HG02763 (cell line): Measurements from ENCODE around the gene SMAD4.

ENCODE experiments used
- ATAC-seq: cut with Tn5 transposase; IDR thresholded peaks from one replicate; pipeline ENCODE4 v1.9.1; 2021; ENCODE audit warnings: mild to moderate bottlenecking, moderate library complexity; ENCODE audit not compliant: unreplicated experiment

Gene SMAD4

DNA sequence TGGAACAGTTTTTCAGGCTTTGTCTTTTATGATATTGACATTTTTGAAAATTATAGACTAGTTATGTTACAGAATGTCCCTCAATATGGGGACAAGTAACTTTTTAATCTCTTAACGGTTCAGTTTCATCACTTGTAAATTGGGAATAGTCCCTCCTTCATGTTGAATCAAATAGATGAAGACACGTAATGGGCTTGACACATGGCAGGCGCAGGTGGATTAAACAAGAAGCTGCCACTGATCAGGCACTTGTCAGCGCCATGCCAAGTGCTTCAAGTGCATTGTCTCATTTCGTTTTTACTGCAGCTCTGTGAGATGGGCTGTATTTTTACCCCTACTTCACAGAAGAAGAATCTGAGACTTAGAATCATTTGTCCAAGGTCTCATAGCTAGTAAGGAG is 9.5 kb upstream of the SMAD4 start:
- no peak for ATAC-seq

DNA sequence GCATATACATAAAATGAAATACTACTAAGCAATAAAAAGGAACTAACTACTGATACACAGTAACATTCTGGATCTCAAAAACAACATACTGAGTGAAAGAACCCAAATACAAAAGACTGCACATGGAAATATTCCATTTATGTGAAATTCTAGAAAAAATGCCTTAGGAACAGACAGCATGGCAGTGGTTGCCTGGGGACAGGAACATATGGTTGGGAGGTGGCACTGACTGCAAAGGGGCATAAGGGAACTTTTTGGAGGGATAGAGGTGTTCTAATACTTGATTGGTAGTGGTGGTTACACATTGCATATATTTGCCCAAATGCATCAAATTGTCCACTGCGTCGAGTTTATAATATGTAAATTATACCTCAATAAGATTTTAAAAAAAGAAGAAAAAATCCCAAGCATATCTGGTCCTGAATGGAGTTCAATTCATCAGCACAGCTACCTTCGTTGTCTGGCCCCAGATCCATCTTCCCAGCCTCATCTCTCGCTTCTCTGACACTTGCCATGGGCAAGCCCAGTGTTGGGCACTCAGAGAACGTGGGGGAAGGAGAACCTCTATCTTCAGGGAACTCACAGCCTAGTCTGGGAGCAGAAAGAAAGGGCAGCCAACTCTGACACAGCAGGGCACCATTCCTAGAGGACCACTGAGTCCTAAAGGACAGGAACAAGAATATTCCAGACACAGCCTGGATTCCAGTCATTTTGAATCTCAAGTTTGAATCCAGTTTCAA is 8.6 kb upstream of the SMAD4 start:
- no peak for ATAC-seq

- no peak for ATAC-seq
Measured at GRCh38 chr18:51025512-51025911, 4.5 kb upstream of the SMAD4 start.

GRCh38 chr18:51028201-51028805 is 1.7 kb upstream of the SMAD4 start:
- ATAC-seq = no peak

DNA sequence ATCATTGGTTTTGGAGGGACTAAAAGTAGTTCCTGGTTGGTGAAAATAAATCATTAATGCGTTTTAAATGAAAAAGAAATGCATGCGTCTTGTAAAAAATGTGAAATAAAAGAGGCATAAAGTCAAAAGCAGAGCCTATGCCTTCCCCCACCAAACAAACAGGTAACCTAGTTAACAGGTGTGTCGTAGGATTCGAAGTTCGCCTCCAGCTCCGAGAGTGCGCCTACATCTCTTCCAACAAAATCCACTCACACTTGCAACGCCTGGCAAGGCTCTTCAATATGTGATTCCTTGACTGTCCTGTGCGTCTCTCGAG is 677 bp upstream of the SMAD4 start:
- no peak for ATAC-seq

GRCh38 chr18:51030537-51031258 is 685 bp downstream of the SMAD4 start:
- peak; percentile 59 for ATAC-seq

DNA sequence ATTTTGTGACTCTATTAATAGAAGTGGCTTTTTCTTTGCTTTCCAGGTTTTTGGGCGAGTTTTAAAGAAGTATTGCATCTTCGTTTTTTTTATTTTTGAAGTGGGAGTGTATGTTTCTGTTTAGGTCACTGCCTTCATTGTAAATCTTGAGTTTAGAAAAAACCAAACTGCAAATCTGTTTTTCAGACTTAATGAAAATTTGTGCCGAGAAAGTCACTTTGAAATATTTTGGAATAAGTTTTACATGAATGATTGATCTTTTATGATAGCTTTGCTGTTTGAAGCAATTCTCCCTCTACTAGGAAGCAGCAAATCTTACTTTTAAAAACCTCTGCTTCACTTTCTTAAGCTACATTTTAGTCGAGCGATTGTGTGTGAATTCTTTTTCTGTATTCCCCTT is 2.2 kb downstream of the SMAD4 start:
- no peak for ATAC-seq

DNA sequence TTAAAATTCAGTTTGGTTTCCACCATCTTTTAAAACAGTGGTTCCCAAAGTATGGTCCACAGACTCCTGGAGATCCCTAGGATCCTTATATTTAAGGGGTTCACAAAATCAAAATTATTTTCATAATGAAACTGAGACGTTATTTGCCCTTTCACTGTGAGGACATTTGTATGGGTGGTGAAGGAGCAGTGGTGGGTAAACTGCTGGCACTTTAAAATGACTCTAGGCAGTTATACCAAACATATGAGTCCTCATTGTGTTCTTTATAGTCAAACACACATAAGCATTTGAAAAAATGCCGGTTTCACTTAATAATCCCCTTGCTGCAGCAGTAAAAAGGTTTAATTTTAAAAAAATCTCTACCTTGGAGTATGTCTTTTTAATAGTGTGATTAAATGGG is 7.2 kb downstream of the SMAD4 start:
- ATAC-seq = no peak

DNA sequence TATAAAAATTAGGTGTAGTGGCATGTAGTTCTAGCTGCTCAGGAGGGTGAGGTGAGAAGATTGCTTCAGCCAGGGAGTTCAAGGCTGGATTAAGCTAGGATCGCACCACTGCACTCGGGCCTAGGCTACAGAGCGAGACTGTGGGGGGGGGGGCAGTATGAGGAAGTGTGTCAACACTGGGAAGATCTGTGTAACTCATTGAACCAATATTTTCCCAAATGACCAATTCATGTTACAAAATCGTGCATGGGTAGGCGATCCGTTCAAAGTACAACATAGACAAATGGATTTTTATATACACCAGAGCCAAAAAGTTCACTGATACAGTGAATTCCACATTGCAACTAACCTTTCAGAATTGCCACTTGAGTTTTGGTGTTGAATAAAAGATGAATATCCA is 8.1 kb downstream of the SMAD4 start:
- no peak for ATAC-seq

- ATAC-seq = no peak
Measured at GRCh38 chr18:51039138-51040112, 9.4 kb downstream of the SMAD4 start.

GRCh38 chr18:51041677-51042352 is 11.8 kb downstream of the SMAD4 start:
- ATAC-seq = no peak

DNA sequence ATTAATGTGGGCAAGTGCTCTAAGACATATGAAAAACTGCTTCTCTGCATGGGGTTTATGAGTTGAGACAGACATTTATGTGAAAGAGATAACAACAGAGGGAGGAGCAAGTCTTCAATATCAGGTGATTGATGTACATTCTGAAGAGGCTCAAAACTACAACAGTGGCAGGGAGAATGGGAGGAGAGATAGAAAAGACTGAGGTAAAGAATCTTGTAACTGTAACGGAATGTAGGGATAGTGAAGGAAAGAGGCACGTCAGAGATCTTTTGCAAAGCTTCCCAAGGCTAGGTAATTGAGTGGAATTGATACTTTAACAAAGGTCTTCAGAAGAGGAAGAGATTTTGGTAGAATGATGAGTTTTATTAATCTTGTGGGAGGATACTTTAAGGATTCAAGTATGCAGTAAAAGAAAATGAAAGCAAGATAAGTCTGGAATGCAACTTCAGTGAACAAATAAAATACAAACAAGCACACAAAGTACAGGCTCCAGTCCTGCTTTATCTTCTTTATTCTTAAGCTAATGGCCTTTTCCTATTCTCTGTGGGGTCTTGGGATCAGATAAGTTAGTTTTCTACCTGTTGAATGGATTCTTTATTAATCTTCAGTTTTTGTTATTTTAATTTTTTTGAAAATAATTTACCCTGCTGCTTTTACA is 15.0 kb downstream of the SMAD4 start:
- ATAC-seq = no peak

DNA sequence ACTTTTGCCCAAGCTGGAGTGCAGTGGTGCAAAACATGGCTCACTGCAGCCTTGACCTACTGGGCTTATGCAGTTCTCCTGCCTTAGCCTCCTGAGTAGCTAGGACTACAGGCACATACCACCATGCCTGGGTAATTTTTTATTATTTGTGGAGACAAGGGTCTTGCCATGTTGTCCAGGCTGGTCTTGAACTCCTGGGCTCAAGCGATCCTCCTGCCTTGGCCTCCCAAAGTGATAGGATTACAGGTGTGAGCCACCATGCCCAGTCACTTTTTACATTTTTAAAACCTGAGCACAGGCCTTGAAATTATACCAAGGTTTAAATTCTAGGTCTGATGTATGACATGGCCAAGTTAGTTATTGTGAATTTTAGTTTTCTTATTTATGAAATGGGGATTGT is 18.2 kb downstream of the SMAD4 start:
- no peak for ATAC-seq

DNA sequence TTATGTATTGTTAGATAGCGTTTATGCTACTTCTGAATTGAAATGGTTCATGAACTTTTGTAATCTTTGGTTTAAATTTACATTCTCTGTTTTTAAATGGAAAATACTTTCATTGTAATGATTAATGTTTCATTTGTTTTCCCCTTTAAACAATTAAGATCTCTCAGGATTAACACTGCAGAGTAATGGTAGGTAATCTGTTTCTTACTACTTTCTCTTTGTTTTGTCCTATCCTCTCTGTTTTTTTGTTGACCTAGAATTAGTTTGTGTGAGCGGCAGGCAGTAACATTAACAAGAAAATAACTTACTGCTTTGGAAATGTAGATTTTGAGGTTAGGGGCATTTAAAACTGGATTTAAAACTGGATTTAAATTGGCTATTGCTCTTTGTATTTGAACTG is 19.1 kb downstream of the SMAD4 start:
- no peak for ATAC-seq

- no peak for ATAC-seq
Measured at GRCh38 chr18:51051105-51051712, 21.2 kb downstream of the SMAD4 start.

- ATAC-seq = peak; percentile 67
Measured at GRCh38 chr18:51053814-51054213, 23.8 kb downstream of the SMAD4 start.

DNA sequence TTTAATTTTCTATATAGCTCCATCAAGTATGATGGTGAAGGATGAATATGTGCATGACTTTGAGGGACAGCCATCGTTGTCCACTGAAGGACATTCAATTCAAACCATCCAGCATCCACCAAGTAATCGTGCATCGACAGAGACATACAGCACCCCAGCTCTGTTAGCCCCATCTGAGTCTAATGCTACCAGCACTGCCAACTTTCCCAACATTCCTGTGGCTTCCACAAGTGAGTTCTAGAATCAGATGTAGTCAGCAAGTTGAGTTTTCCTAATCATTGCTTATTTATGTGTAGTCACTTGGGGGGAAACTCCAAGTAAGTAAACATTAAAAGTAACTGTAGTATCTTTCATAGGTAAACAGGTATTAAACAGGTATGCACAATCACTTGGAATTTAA is 24.8 kb downstream of the SMAD4 start:
- no peak for ATAC-seq

GRCh38 chr18:51059969-51060368 is 30.0 kb downstream of the SMAD4 start:
- ATAC-seq = no peak

- ATAC-seq = no peak
Measured at GRCh38 chr18:51064256-51064655, 34.2 kb downstream of the SMAD4 start.

GRCh38 chr18:51066273-51066672 is 36.3 kb downstream of the SMAD4 start:
- ATAC-seq = no peak
